Stimulated activated CD4-positive, alpha-beta T cell treated with anti-CD3 and anti-CD28 coated beads, Interleukin-12 subunit alpha, Interleukin-12 subunit beta, amount 100 ng/mL, for 48 hours (primary cell): ENCODE results near the gene GTF3C1.

Source experiments
- DNase-seq, 3 donors: peaks; one replicate each; pipeline ENCODE4 v3.0.0-alpha.2; 2020; ENCODE audit warnings: low read depth in 2 of 3, low spot score in 1 of 3

GTF3C1 gene

DNA sequence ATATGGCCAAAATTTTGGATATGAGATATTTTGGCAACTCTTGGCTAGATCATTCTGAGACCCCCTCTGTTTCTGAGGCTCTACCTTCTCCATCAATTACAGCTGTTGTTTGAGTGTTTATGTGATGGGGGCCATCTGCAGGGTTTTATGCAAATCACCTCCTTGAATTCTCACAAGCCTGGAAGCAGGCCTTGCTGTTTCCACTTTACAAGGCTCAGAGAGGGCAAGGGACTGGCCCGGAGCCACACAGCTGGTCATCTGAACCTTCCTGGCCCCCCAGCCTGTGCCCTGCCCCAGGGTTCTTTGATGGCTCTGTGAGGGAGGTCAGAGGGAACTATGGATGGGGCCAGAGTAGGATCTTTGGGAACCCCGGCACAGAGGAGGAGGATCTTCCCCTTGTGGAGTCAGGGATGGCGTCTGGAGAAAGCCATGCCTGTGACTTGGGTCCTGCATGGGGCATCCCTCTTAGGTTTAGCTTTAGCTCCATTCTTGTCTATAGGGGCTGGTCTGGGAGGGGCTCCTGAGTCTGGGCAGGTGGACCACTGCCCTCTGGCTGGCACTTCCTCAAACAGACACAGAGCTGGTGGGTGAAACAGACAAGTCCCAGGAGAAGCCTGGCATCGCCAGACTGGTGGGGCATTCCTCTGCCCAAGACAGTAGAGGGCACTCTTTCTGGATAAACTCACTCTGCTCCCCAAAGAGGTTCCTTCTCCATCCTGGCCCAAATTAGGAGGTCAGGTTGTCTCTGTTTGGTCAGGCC, 121.5 kb downstream of the GTF3C1 start:
- no peak for DNase-seq

DNA sequence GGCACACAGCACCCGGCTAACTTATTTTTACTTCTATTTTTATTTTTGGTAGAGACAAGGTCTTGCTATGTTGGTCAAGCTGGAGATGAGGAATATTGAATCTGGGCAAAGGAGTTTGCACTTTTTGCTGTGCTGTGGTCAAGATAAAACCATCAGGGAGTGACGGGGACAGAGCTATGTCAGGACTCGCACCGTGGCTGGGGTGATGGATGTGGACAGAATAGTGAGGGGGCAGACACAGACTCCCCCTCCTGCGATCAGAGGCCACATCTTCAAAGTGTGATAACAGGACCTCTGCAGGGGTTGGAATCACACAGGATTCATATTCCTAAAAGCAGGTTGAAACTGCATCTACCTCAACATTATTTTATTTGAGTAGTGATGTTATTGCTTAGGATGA, 122.2 kb downstream of the GTF3C1 start:
- DNase-seq: no peak

GRCh38 chr16:27426423-27427408, 123.0 kb downstream of the GTF3C1 start:
- peak; percentile 69 to 72 (median 71) for DNase-seq

DNA sequence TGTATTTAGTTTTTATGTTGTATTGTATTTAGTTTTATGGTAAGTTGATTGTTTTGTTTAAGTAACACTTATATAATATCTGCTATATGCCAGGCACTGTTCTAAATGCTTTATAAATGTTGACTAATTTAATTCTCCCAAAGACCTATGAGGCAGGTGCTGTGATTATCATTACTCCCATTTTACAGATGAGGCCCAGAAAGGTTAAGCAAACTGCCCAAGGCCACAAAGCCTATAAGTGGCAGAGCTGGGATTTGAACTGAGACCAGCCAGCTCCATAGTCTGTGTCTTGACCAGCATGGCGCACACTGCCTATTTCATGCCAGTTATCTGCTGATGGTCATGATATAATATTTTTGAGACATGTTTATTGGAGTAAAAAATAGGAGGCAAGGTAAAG, 123.8 kb downstream of the GTF3C1 start:
- no peak for DNase-seq

DNA sequence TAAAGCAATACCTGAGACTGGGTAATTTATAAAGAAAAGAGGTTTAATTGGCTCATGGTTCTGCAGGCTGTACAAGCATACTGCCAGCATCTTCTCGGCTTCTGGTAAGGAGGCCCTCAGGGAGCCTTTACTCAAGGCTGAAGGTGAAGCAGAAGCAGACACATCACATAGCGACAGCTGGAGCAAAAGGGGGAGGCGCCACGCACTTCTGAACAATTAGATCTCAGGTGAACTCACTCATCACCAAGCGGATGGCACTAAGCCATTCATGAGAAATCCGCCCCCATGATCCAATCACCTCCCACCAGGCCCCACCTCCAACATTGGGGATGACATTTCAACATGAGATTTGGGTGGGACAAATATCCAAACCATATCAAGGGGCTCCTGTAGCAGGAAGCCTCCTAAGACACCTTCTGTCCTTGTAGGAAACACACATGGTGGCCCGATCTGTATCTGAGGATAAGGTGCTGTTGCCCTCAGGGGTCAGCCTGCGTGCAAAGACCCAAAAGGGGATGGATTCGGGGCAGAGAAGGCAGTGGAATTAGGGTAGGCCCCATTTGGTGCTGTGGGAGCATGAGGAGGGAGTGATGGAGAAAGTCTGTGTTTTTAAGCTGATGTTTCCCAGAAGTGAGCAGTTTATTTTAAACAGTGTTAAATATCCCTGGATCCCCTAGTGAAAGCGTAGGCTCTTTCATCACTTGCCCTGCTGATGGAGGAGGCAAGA, 124.8 kb downstream of the GTF3C1 start:
- no peak for DNase-seq

DNA sequence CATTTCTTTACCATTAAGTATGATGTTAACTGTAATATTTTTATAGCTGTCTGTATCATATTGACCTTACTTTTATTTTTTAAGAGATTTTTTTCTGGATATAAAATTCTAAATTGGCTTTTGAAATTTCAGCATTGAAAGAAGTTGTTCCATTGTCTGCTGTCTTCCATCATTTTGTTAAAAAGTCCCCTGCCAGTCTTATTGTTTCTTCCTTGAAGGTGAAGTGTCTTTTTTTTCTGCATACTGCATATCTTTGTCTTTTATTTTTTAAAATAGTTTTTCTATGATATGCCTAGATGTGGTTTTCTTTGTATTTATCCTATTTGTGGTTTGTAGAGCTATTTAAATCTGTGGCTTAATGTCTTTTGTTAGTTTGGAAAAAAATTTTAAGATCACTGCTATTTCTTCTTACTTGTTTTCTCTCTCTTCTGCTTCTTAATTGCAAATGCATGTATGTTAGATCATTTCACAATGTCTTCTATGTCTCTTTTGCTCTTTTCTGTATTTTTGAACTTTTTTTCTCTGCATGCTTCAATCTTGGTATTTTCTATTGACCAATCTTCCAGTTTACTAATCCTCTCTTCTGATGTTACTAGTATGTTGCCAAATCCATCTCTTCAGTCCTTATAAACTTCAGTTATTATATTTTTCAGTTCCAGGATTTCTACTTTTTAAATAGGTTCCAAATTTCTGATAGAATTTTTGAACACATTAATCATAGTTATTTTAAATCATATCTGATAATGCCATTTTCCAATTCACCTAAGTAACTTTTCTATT, 127.6 kb downstream of the GTF3C1 start:
- no peak for DNase-seq

GRCh38 chr16:27417047-27417671, 132.6 kb downstream of the GTF3C1 start:
- no peak for DNase-seq

DNA sequence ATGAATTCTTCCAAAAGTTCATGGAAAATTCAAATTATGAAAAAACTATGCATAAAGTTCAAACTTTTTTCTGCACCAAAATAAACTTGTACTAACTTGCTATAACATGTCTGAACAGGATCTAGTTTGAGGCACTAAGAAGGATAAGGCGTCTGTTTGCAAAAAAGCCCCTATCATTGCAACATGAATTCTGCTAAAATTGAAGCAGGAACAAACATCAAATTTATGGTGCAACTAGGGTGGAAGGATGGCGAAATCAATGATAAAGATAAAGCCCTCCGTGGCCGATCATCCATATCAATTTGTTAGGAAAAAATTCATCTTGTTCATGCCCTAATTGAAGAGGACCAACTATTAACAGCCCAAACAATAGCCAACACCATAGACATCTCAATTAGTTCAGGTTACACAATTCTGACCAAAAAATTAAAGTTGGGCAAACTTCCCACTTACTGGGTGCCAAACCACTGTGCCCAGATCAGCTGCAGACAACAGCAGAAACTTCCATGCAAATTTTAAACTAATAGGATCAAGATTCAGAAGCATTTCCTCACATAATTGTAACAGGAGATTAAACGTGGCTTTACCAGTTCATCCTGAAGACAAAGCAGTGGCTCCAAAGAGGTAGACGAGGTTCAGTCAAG, 134.8 kb downstream of the GTF3C1 start:
- DNase-seq: no peak

- no peak for DNase-seq
These were observed 135.8 kb downstream of the GTF3C1 start for GRCh38 chr16:27413956-27414355.

GRCh38 chr16:27410761-27411160, 139.0 kb downstream of the GTF3C1 start:
- DNase-seq: no peak
